Fibroblast of pulmonary artery (primary cell): Measurements from ENCODE around the gene MTF1.

ENCODE experiments used
- DNase-seq: peaks from one replicate; pipeline ENCODE4 v3.0.0-alpha.2; 2010; ENCODE audit warnings: low read depth
- H3K4me3 ChIP-seq: replicated peaks from 2 replicates; pipeline ENCODE4 v1.5.1; 2011; ENCODE audit warnings: low read depth, mild to moderate bottlenecking, control low read depth, low read length, moderate library complexity
- CTCF ChIP-seq: IDR thresholded peaks from 2 replicates; pipeline ENCODE4 v1.5.1; 2011; ENCODE audit warnings: mild to moderate bottlenecking, control low read depth, low read length, inconsistent platforms; ENCODE audit errors: missing control alignments

The MTF1 gene

GRCh38 chr1:37802439-37802838, 57.0 kb downstream of the MTF1 start:
- no peak for TF ChIP-seq CTCF
- no peak for DNase-seq
- no peak overlapping the region for H3K4me3 ChIP-seq

- no peak for TF ChIP-seq CTCF
- peak; percentile 44 for DNase-seq
- no peak overlapping the region for H3K4me3 ChIP-seq
These were observed 61.5 kb downstream of the MTF1 start for GRCh38 chr1:37797750-37798345.

- H3K4me3 ChIP-seq = no peak overlapping the region
- no peak for TF ChIP-seq CTCF
- DNase-seq = peak; percentile 58
These were observed 63.9 kb downstream of the MTF1 start for GRCh38 chr1:37795340-37796125.

GRCh38 chr1:37794372-37795339, 64.7 kb downstream of the MTF1 start:
- TF ChIP-seq CTCF = no peak
- H3K4me3 ChIP-seq = no peak overlapping the region
- DNase-seq = no peak

GRCh38 chr1:37793773-37794371, 65.5 kb downstream of the MTF1 start, which contains the start of gene MANEAL:
Gene MANEAL, plus strand, starts transcription at chr1:37793847. Its CDS starts 336 bp downstream, at chr1:37794183.
- peak within 1 kb of the TSS; percentile 40 for H3K4me3 ChIP-seq
- TF ChIP-seq CTCF = no peak
- peak; percentile 57 for DNase-seq

GRCh38 chr1:37792943-37793686, 66.3 kb downstream of the MTF1 start:
- no peak for TF ChIP-seq CTCF
- no peak for DNase-seq
- H3K4me3 ChIP-seq = no peak overlapping the region
